LNCAP (cell line): ENCODE measurements around the gene PYCARD.

ENCODE experiments used
- TF ChIP-seq, protein P1 (sequence below): fragments of 450-650 bp; IDR thresholded peaks from 2 replicates; pipeline ENCODE4 v1.5.1; 2017; ENCODE audit warnings: mild to moderate bottlenecking

PYCARD gene

DNA sequence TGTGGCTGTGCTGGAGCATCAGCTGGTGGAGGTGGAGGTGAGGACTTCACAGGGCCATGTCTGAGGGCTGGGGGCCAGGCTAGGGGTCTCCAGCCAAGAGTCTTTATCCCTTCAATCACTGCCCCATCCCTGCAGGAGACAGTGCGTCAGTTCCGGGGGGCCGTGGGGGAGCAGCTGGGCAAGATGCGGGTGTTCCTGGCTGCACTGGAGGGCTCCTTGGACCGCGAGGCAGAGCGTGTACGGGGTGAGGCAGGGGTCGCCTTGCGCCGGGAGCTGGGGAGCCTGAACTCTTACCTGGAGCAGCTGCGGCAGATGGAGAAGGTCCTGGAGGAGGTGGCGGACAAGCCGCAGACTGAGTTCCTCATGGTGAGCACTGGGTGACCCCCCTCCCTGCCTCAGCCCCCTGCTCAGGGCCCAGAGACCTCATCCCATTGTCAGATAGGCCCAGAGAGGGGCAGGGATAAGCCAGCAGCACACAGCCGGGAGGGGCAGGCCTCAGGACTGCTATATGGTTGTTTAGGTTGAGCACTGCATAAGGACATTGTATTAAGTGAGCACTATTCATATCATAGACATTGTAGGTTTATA, 16.7 kb upstream of the PYCARD start:
- TF ChIP-seq, protein P1, sequence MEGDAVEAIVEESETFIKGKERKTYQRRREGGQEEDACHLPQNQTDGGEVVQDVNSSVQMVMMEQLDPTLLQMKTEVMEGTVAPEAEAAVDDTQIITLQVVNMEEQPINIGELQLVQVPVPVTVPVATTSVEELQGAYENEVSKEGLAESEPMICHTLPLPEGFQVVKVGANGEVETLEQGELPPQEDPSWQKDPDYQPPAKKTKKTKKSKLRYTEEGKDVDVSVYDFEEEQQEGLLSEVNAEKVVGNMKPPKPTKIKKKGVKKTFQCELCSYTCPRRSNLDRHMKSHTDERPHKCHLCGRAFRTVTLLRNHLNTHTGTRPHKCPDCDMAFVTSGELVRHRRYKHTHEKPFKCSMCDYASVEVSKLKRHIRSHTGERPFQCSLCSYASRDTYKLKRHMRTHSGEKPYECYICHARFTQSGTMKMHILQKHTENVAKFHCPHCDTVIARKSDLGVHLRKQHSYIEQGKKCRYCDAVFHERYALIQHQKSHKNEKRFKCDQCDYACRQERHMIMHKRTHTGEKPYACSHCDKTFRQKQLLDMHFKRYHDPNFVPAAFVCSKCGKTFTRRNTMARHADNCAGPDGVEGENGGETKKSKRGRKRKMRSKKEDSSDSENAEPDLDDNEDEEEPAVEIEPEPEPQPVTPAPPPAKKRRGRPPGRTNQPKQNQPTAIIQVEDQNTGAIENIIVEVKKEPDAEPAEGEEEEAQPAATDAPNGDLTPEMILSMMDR, result no peak

DNA sequence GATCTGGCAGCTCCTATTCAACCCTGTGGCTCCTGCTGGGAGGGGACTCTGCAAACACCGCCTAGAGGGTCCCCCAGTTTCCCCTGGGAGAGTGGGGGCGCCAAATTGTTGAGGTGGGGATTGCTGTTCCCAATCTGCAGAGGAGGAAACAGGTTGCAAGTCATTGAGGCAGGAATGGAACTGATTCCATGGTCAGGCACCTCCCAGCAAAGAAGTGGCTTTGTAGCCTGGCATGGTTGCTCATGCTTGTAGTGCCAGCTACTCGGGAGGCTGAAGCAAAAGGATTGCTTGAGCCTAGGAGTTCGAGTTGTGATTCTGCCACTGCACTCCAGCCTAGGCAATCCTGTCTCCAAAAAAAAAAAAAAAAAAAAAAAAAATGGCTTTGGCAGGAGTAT, 14.6 kb upstream of the PYCARD start:
- TF ChIP-seq, protein P1, result no peak

- TF ChIP-seq, protein P1, result no peak
Measured at GRCh38 chr16:31216422-31217135, 14.0 kb upstream of the PYCARD start, which contains the start of gene PYDC1. Gene PYDC1 (minus strand): TSS chr16:31217135. CDS start chr16:31217028, 107 bp downstream.

- TF ChIP-seq, protein P1, result no peak
Measured at GRCh38 chr16:31215287-31216162, 13.0 kb upstream of the PYCARD start.

- TF ChIP-seq, protein P1, result no peak
Measured at GRCh38 chr16:31214708-31215286, 12.2 kb upstream of the PYCARD start.

- TF ChIP-seq, protein P1, result no peak
Measured at GRCh38 chr16:31213877-31214707, 11.5 kb upstream of the PYCARD start, which contains the start of gene TRIM72. Gene TRIM72 (plus strand): TSS chr16:31214119. CDS start chr16:31214739, 620 bp downstream.
